Muscle layer of duodenum (tissue), 2 donors: Measurements from ENCODE around the gene DHRS7.
"Not testable (repeated sequence)": the region's sequence is repeated elsewhere in the genome, so short reads cannot be mapped to it uniquely, and the experiment has no call there.

Experiments
- H3K27ac ChIP-seq: one replicate; pipeline ENCODE4 v1.7.0; 2013; ENCODE audit warnings: mild to moderate bottlenecking, low read length
- H3K27me3 ChIP-seq: one replicate; pipeline ENCODE4 v1.7.0; 2013; ENCODE audit warnings: low read depth, mild to moderate bottlenecking, control low read depth, low read length
- H3K36me3 ChIP-seq, 2 donors: one replicate each; pipeline ENCODE4 v1.7.0; 2013; ENCODE audit warnings: low read length in 2 of 2, control low read depth in 1 of 2, mild to moderate bottlenecking in 1 of 2; ENCODE audit not compliant: insufficient read depth in 2 of 2, control insufficient read depth in 1 of 2
- H3K4me1 ChIP-seq, 2 donors: one replicate each; pipeline ENCODE4 v1.7.0; 2013; ENCODE audit warnings: low read length in 2 of 2, mild to moderate bottlenecking in 2 of 2, control low read depth in 1 of 2, moderate library complexity in 1 of 2; ENCODE audit not compliant: insufficient read depth in 2 of 2, control insufficient read depth in 1 of 2
- H3K4me3 ChIP-seq, 2 donors: one replicate each; pipeline ENCODE4 v1.7.0; 2013; ENCODE audit warnings: low read length in 2 of 2, low read depth in 1 of 2, mild to moderate bottlenecking in 1 of 2
- H3K9me3 ChIP-seq, 2 donors: one replicate each; pipeline ENCODE4 v1.7.0; 2013; ENCODE audit warnings: low read length in 2 of 2, control low read depth in 1 of 2, mild to moderate bottlenecking in 1 of 2; ENCODE audit not compliant: control insufficient read depth in 1 of 2
- donor health status: healthy.

The DHRS7 gene

DNA sequence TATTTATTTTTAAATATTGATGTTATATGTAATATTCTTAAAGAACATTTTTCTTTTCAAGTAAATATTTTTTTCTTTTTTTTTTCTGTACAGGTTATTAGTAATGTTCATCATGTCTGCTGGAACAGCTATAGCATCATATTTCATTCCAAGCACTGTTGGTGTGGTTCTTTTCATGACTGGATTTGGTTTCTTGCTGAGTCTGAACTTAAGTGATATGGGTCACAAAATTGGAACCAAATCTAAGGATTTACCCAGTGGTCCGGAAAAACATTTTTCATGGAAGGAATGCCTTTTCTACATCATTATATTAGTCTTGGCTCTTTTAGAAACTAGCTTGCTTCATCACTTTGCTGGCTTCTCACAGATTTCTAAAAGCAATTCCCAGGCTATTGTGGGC, 50.3 kb downstream of the DHRS7 start:
- no peak overlapping the region for H3K27ac ChIP-seq
- H3K27me3 ChIP-seq, result no peaks in the 10 kb centered on the region
- no peaks in the 10 kb centered on the region for H3K9me3 ChIP-seq
- H3K4me1 ChIP-seq, result no peaks in the 10 kb centered on the region
- H3K4me3 ChIP-seq, result no peak overlapping the region
- peaks cover 25 to 27% of the 10 kb centered on the region in 2 donors for H3K36me3 ChIP-seq

DNA sequence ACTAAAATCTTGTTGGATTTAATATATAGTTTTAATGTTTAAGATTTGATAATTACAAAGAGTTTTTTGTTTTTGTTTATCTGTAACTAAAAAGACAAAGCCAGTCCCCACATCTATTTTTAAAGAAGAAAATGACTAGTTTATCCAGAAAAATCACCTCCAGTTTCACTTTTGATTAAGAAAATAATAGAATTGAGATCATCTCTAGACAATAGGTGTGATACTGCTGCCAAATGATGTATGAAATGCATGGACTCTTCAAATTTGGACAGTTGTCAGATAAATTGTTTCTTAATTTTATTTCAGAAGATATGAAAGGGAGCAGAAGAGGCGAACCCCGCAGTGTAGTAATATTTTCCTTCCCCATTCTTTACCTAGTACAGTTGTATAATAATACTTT, 53.5 kb downstream of the DHRS7 start:
- H3K27me3 ChIP-seq, result no peaks in the 10 kb centered on the region
- peaks cover 7 to 15% of the 10 kb centered on the region in 2 donors for H3K36me3 ChIP-seq
- H3K4me3 ChIP-seq, result no peak overlapping the region
- H3K4me1 ChIP-seq, result no peaks in the 10 kb centered on the region
- H3K27ac ChIP-seq, result no peak overlapping the region
- no peaks in the 10 kb centered on the region for H3K9me3 ChIP-seq

DNA sequence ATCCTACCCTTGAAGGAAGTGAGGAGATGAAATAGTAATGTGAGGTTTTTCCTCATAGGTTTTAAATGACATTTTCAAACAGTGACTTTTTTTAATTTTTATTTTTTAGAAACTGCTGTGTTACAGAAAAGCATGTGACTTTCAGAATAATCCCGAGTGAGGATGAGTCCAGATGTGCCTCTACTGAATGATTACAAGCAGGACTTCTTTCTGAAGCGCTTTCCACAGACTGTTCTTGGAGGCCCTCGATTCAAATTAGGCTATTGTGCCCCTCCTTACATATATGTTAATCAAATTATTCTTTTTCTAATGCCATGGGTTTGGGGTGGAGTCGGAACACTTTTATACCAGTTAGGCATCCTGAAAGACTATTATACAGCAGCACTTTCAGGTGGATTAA, 57.7 kb downstream of the DHRS7 start:
- Histone ChIP-seq H3K4me3 (no peak overlapping the region), H3K4me1 (peaks cover 5 to 8% of the 10 kb centered on the region in 2 donors), H3K9me3 (no peaks in the 10 kb centered on the region), H3K36me3 (peaks cover 0 to 7% of the 10 kb centered on the region in 2 donors), H3K27me3 (no peaks in the 10 kb centered on the region), H3K27ac (no peak overlapping the region)

- H3K27ac ChIP-seq, result no peak overlapping the region
- peaks cover 7 to 13% of the 10 kb centered on the region in 2 donors for H3K4me1 ChIP-seq
- H3K9me3 ChIP-seq, result no peaks in the 10 kb centered on the region
- H3K36me3 ChIP-seq, result peaks cover 0 to 7% of the 10 kb centered on the region in 2 donors
- H3K27me3 ChIP-seq, result no peaks in the 10 kb centered on the region
- H3K4me3 ChIP-seq, result no peak overlapping the region
Measured at GRCh38 chr14:60106339-60106738, 58.9 kb downstream of the DHRS7 start.

DNA sequence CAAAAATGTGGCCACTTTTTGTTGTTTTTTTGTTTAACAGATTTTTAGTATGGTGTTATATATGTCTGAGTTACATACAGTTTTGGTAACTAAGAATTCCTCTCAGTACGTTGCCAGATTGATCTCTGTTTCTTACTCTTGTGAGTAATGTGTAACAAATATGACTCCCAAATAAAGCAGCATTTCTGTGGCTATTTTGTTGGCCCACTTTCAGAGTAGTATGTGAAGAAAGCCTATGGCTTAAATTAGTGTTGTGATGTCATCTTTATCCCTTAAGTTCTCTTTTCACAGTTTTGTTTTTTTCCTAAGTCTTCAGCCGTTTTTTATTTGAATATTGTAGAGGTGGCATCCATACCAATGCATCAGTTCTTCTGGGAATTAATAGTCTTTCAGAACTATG, 62.8 kb downstream of the DHRS7 start:
- Histone ChIP-seq H3K9me3 (no peaks in the 10 kb centered on the region), H3K4me1 (peaks cover 7 to 13% of the 10 kb centered on the region in 2 donors), H3K4me3 (no peak overlapping the region), H3K27ac (no peak overlapping the region), H3K27me3 (no peaks in the 10 kb centered on the region), H3K36me3 (peaks cover 0 to 7% of the 10 kb centered on the region in 2 donors)

GRCh38 chr14:60101786-60102185, 63.4 kb downstream of the DHRS7 start:
- no peak overlapping the region for H3K27ac ChIP-seq
- H3K36me3 ChIP-seq, result peaks cover 0 to 7% of the 10 kb centered on the region in 2 donors
- H3K4me1 ChIP-seq, result peaks cover 7 to 13% of the 10 kb centered on the region in 2 donors
- H3K4me3 ChIP-seq, result no peak overlapping the region
- H3K27me3 ChIP-seq, result no peaks in the 10 kb centered on the region
- no peaks in the 10 kb centered on the region for H3K9me3 ChIP-seq

- not testable (repeated sequence) for H3K36me3 ChIP-seq, H3K9me3 ChIP-seq, H3K27me3 ChIP-seq, H3K27ac ChIP-seq, H3K4me3 ChIP-seq
- peaks cover 7 to 19% of the 10 kb centered on the region in 2 donors for H3K4me1 ChIP-seq
Measured at GRCh38 chr14:60099855-60100254, 65.3 kb downstream of the DHRS7 start.

DNA sequence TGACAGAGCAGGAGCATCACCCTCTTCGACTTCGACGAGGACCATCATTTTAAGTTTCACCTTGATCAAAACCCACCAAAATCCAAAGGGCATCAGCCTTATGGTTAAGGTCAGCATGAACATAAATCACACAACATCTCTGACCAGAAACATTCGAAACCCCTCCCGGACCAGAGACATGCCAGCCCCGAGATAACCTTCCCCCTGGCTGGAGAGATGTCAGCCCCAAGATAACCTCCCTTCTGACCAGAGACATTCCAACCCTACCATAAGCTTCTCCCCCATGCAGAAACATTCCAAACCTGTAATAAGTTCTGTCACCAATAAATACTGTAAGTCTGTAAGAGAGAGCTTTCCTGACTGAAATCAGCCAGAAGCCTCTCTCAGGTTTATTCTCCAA, 67.2 kb downstream of the DHRS7 start:
- H3K9me3 ChIP-seq, result no peaks in the 10 kb centered on the region
- no peak overlapping the region for H3K27ac ChIP-seq
- H3K27me3 ChIP-seq, result no peaks in the 10 kb centered on the region
- peaks cover 5 to 29% of the 10 kb centered on the region in 2 donors for H3K4me1 ChIP-seq
- no peak overlapping the region for H3K4me3 ChIP-seq
- H3K36me3 ChIP-seq, result peaks cover 5 to 7% of the 10 kb centered on the region in 2 donors

GRCh38 chr14:60095781-60096450, 69.3 kb downstream of the DHRS7 start:
- H3K4me1 ChIP-seq, result peaks cover 0 to 22% of the 10 kb centered on the region in 2 donors
- peaks cover 7 to 18% of the 10 kb centered on the region in 2 donors for H3K36me3 ChIP-seq
- H3K9me3 ChIP-seq, result no peaks in the 10 kb centered on the region
- no peak overlapping the region for H3K27ac ChIP-seq
- H3K4me3 ChIP-seq, result no peak overlapping the region
- no peaks in the 10 kb centered on the region for H3K27me3 ChIP-seq

GRCh38 chr14:60095231-60095630, 70.0 kb downstream of the DHRS7 start:
- peaks cover 7 to 18% of the 10 kb centered on the region in 2 donors for H3K36me3 ChIP-seq
- peaks cover 0 to 22% of the 10 kb centered on the region in 2 donors for H3K4me1 ChIP-seq
- no peaks in the 10 kb centered on the region for H3K9me3 ChIP-seq
- H3K4me3 ChIP-seq, result no peak overlapping the region
- no peak overlapping the region for H3K27ac ChIP-seq
- H3K27me3 ChIP-seq, result no peaks in the 10 kb centered on the region

- no peaks in the 10 kb centered on the region for H3K27me3 ChIP-seq
- H3K9me3 ChIP-seq, result no peaks in the 10 kb centered on the region
- peaks cover 0 to 22% of the 10 kb centered on the region in 2 donors for H3K4me1 ChIP-seq
- H3K4me3 ChIP-seq, result peak overlapping the region; percentile 23 to 93
- H3K27ac ChIP-seq, result no peak overlapping the region
- peaks cover 7 to 18% of the 10 kb centered on the region in 2 donors for H3K36me3 ChIP-seq
Measured at GRCh38 chr14:60094306-60094897, 70.8 kb downstream of the DHRS7 start.
